ENCODE results near the gene PRPF39. TPM values are rescaled to one million over a fixed set of nuclear protein-coding genes. Genes with fewer than 3 reads are reported as not detected.
A peak's percentile ranks its signal among the peaks of the same experiment; 100 is the strongest.

PRPF39 gene
- total and polyA plus RNA-seq, 2 of the 13 experiments (the other 11 are each of a cell fraction or from before 2014, with no cell fraction given) = 44.2 to 65.0 TPM

- TF ChIP-seq CEBPZ (IDR thresholded peaks at IDR 0.05; ENCODE audit: low read length) = no peak
- TF ChIP-seq CERS6 (CRISPR knock-in tag; IDR thresholded peaks at IDR 0.05) = no peak
- peak; percentile 72 for TF ChIP-seq ZNF317 (CRISPR knock-in tag; IDR thresholded peaks at IDR 0.05)
- no peak for TF ChIP-seq BCLAF1 (IDR thresholded peaks at IDR 0.05)
- no peak for TF ChIP-seq ZSCAN5A (CRISPR knock-in tag; IDR thresholded peaks at IDR 0.05; ENCODE audit: borderline replicate concordance)
- TF ChIP-seq ZBTB2 (CRISPR knock-in tag; IDR thresholded peaks at IDR 0.05; ENCODE audit: low read depth) = 0 out of 2 replicates have a peak, but pooled peaks have one; percentile 22
- TF ChIP-seq PTBP1 (IDR thresholded peaks at IDR 0.05; ENCODE audit: low read depth, low read length, poor library complexity, severe bottlenecking) = no peak
- TF ChIP-seq CBX2 (IDR thresholded peaks at IDR 0.05; ENCODE audit: low read depth, low read length) = no peak
- TF ChIP-seq CBX2 (CRISPR knock-in tag; IDR thresholded peaks at IDR 0.05; ENCODE audit: low read depth) = no peak
- 0 out of 2 replicates have a peak, but pooled peaks have one; percentile 62 for TF ChIP-seq SNAPC2 (CRISPR knock-in tag; IDR thresholded peaks at IDR 0.05)
- TF ChIP-seq ZSCAN20 (CRISPR knock-in tag; IDR thresholded peaks at IDR 0.05; ENCODE audit: borderline replicate concordance) = 0 out of 2 replicates have a peak, but pooled peaks have one; percentile 28
- no peak; the same call in 1 of the 2 replicates for TF ChIP-seq MAZ (IDR thresholded peaks at IDR 0.05; ENCODE audit: borderline replicate concordance, low read depth, low read length)
- peak; percentile 64; the same call in 1 of the 2 replicates for TF ChIP-seq MAZ (CRISPR knock-in tag; IDR thresholded peaks at IDR 0.05; ENCODE audit: low read depth)
- no peak for TF ChIP-seq ZBTB37 (CRISPR knock-in tag; IDR thresholded peaks at IDR 0.05)
Observed at GRCh38 chr14:45083976-45084722, at the start of gene PRPF39 (continued).

Data from HepG2 (cell line).